Right lobe of liver (tissue), 4 donors: ENCODE measurements around the gene MYF6.

Source experiments
- CTCF ChIP-seq, 4 donors: fragments of 200-600 bp in 3 of 4; fragments of 450-650 bp in 1 of 4; IDR thresholded peaks; one replicate each; pipeline versions ENCODE4 v1.5.1 to v1.8.0; 2016 to 2022; ENCODE audit warnings: antibody characterized with exemption in 4 of 4, mild to moderate bottlenecking in 2 of 4
- POLR2A ChIP-seq: fragments of 450-650 bp; IDR thresholded peaks from one replicate; pipeline ENCODE4 v1.6.1; 2017; ENCODE audit warnings: antibody characterized with exemption, mild to moderate bottlenecking
- donor health status: DM: no; HTN: no; CAD: no.
- donor health status: DM: no; HTN: no; CAD: no.
- donor health status: DM: no; HTN: yes; CAD: no.

- TF ChIP-seq POLR2A = no peak
- no peak for TF ChIP-seq CTCF (IDR thresholded peaks at IDR 0.05)
Measured at GRCh38 chr12:80749456-80749855, 42.0 kb downstream of the MYF6 start.
